Lower leg skin (tissue), 3 donors: Measurements from ENCODE around the gene CLTCL1.

Experiments used
- POLR2A ChIP-seq, 2 donors: fragments of 450-650 bp; IDR thresholded peaks; one replicate each; pipeline ENCODE4 v1.6.1; 2016 to 2017; ENCODE audit warnings: antibody characterized with exemption in 2 of 2, mild to moderate bottlenecking in 1 of 2, moderate library complexity in 1 of 2
- TF ChIP-seq, protein P1 (sequence below), 3 donors: fragments of 450-650 bp; IDR thresholded peaks; one replicate each; pipeline ENCODE4 v1.5.1; 2016; ENCODE audit warnings: antibody characterized with exemption in 3 of 3, mild to moderate bottlenecking in 3 of 3, moderate library complexity in 2 of 3

DNA sequence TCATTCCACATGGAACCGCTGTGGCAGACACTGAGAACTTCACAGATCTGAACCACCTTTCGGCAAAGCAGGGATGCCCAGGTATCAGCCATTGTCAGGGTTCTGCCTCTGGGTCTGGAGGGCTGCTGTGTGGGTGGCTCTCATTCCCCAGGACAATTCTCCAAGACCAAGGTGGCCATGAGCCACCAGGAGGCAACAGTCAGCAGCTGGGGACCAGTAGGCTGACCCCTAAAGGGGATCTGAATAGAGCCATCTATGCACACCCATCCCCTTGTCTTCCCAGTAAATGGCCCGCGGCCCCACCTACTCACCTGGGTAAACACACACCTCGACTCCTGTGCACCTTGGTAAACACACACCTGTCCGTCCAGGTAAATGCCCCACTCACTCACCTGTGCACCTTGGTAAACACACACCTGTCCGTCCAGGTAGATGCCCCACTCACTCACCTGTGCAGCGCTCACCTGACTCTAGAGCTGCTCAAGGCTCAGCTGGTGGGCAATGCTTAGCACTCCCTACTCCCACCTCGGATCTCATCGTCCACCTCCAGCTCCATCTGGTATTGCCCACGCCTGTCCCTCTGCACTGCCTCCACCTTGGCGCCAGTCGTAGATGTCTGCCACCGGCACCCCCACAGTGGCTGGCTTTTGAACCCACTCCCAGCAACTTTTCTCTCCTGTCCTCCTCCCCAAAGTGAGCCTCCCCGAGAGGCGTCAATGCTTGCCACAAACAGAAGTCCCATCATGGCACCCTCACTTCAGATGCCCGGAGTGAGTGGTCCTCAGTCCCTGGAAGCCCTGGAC, 123.2 kb downstream of the CLTCL1 start:
- TF ChIP-seq, protein P1, sequence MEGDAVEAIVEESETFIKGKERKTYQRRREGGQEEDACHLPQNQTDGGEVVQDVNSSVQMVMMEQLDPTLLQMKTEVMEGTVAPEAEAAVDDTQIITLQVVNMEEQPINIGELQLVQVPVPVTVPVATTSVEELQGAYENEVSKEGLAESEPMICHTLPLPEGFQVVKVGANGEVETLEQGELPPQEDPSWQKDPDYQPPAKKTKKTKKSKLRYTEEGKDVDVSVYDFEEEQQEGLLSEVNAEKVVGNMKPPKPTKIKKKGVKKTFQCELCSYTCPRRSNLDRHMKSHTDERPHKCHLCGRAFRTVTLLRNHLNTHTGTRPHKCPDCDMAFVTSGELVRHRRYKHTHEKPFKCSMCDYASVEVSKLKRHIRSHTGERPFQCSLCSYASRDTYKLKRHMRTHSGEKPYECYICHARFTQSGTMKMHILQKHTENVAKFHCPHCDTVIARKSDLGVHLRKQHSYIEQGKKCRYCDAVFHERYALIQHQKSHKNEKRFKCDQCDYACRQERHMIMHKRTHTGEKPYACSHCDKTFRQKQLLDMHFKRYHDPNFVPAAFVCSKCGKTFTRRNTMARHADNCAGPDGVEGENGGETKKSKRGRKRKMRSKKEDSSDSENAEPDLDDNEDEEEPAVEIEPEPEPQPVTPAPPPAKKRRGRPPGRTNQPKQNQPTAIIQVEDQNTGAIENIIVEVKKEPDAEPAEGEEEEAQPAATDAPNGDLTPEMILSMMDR (IDR thresholded peaks at IDR 0.05): no peak
- no peak for TF ChIP-seq POLR2A (IDR thresholded peaks at IDR 0.05)
